Measurements from ENCODE around the gene FOXP1. TPM values are rescaled to one million over a fixed set of nuclear protein-coding genes. Genes with fewer than 3 reads are reported as not detected.

FOXP1 gene
- total and polyA plus RNA-seq, 8 donors, result 13.4 to 74.1 (median 44.1) TPM

DNA sequence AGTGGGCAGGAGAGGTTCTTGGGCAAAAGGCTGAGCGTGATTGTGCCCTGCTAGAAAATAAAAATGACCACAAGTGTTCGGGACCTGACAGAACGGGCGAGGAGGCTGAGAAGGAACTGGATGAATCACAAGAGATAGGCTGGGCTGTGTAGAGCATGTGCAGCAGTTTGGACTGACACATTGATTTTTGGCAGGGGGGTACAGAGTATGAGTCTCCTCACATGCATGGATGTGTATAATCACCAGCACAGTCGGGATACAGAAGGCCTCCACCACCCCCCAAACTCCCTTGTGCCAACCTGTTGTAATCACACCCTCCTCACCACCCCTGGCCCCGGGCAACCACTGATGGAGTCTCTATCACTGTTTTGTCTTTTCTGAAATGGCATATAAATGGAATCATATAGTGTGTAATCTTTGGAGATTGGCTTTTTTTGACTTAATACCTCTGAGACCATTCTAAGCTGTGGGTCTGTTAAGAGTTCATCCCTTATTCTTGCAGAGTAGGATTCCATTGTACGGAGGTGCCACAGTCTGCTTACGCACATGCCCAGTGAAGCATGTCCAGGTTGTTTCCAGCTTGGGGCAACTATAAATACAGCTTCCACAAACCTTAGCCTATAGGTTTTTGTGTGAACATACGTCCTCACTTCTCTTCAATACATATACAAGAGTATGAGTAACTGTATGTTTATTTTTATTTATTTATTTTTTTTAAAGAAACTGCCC lies 438.8 kb downstream of the FOXP1 start:
- DNase-seq, result no peak
- H3K27ac ChIP-seq, result no peak overlapping the region
- TF ChIP-seq, protein P1, sequence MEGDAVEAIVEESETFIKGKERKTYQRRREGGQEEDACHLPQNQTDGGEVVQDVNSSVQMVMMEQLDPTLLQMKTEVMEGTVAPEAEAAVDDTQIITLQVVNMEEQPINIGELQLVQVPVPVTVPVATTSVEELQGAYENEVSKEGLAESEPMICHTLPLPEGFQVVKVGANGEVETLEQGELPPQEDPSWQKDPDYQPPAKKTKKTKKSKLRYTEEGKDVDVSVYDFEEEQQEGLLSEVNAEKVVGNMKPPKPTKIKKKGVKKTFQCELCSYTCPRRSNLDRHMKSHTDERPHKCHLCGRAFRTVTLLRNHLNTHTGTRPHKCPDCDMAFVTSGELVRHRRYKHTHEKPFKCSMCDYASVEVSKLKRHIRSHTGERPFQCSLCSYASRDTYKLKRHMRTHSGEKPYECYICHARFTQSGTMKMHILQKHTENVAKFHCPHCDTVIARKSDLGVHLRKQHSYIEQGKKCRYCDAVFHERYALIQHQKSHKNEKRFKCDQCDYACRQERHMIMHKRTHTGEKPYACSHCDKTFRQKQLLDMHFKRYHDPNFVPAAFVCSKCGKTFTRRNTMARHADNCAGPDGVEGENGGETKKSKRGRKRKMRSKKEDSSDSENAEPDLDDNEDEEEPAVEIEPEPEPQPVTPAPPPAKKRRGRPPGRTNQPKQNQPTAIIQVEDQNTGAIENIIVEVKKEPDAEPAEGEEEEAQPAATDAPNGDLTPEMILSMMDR (IDR thresholded peaks at IDR 0.05), result no peak
- peaks cover 0 to 8% (median 3%) of the 10 kb centered on the region in 3 donors for H3K4me1 ChIP-seq
- H3K27me3 ChIP-seq, result no peaks in the 10 kb centered on the region
- ATAC-seq, result no peak
- no peak for FAIRE-seq
- H3K9me3 ChIP-seq, result no peaks in the 10 kb centered on the region
- 86 to 92% methylated on average over 9 of the region's 9 CpGs for WGBS, 2 donors
- no peaks in the 10 kb centered on the region for H3K36me3 ChIP-seq
- H3K4me3 ChIP-seq, result no peak overlapping the region
- intact Hi-C loops (cut with DNase I), result no loop called here

DNA sequence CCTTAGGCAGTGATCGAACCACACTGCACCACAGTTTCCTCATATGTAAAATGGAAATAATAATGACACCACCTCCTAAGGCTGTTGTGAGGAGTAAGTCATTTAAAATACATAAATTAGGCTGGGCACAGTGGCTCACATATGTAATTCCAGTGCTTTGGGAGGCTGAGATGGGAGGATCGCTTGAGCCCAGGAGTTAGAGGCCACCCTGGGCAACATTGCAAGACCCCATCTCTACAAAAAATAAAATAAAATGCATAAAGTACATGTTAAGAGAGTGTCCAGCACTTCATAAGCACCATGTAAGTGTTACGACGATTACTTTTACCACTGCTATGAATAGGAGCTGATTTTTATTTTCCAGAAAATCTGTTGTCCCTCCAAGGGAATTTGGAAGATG lies 440.0 kb downstream of the FOXP1 start:
- TF ChIP-seq, protein P1 (IDR thresholded peaks at IDR 0.05), result no peak
- no peak overlapping the region for H3K4me3 ChIP-seq
- ATAC-seq, result no peak
- H3K9me3 ChIP-seq, result no peaks in the 10 kb centered on the region
- no peak for DNase-seq
- intact Hi-C loops (cut with DNase I), result no loop called here
- WGBS, 2 donors, result 96 to 99% methylated on average over 4 of the region's 4 CpGs
- FAIRE-seq, result no peak
- no peaks in the 10 kb centered on the region for H3K36me3 ChIP-seq
- peaks cover 0 to 8% (median 3%) of the 10 kb centered on the region in 3 donors for H3K4me1 ChIP-seq
- no peaks in the 10 kb centered on the region for H3K27me3 ChIP-seq
- no peak overlapping the region for H3K27ac ChIP-seq

DNA sequence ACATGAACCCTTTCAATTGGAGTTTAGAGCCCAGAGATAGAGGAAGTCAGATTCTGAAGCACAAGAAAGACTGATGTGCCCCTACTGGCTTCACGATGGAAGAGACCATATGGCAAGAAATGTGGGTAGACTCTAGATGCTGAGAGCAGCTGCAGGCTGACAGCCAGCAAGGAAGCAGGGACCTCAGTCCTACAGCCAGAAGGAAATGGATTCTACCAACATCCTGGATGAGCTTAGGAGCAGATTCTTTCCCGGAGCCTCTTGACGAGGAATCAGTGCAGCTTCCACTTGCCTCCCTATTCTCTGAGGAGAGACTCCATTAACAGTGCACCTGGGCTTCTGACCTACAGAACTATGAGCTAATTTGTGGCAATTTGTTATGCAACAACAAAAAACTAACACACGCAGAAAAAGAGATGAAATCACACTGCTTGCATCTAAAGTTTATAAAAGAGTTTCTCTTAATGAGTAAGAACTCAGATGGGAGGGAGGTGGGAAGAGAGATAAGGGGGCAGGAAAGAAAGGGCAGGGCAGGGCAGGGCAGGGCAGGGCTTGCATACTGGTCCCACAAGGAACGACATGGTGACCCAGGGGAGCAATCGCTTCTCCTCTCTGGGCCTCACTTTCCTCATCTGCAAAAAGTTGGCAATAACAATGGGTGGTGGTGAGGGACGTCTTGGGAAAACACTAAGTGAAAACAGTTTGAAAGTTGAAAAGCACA lies 440.9 kb downstream of the FOXP1 start:
- H3K27me3 ChIP-seq, result no peaks in the 10 kb centered on the region
- H3K4me1 ChIP-seq, result peaks cover 0 to 8% (median 3%) of the 10 kb centered on the region in 3 donors
- 83 to 85% methylated on average over 7 of the region's 7 CpGs for WGBS, 2 donors
- FAIRE-seq, result no peak
- TF ChIP-seq, protein P1 (IDR thresholded peaks at IDR 0.05), result no peak
- ATAC-seq, result peak in 3 of 4 donors; percentile 5 to 12 (median 9)
- H3K36me3 ChIP-seq, result no peaks in the 10 kb centered on the region
- intact Hi-C loops (cut with DNase I), result no loop called here
- peak overlapping the region in 1 of 4 donors; percentile 83 for H3K27ac ChIP-seq
- DNase-seq, result no peak
- H3K9me3 ChIP-seq, result no peaks in the 10 kb centered on the region
- H3K4me3 ChIP-seq, result no peak overlapping the region

DNA sequence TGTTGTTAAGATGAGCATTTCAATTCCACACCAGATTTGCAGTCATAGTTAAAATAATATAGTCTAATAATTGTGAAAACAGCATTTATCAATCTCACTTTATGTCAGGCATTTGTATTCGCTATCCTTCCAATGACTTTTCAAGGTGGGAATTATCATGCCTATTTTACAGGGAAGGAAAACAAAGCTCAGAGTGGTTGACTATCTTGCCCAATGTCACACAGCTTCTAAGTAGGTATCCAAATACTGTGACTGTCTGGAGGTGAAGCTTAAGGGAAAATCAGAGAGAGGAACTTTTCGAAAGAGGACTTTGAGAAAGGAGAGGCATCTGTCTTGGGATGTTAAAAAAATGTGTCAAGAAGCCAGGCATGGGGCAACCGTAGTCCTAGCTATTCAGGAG lies 443.1 kb downstream of the FOXP1 start:
- H3K27ac ChIP-seq, result peak overlapping the region in 1 of 4 donors; percentile 83
- peaks cover 16 to 25% (median 18%) of the 10 kb centered on the region in 3 donors for H3K4me1 ChIP-seq
- WGBS, 2 donors, result 97 to 99% methylated on average over 3 of the region's 3 CpGs

More for the DNA sequence above, 443.1 kb downstream of the FOXP1 start:
- Histone ChIP-seq H3K27me3 (no peaks in the 10 kb centered on the region), H3K9me3 (no peaks in the 10 kb centered on the region), H3K4me3 (no peak overlapping the region), H3K36me3 (no peaks in the 10 kb centered on the region)
- DNase-seq (no peak), FAIRE-seq (no peak), ATAC-seq (no peak)
- intact Hi-C loops (cut with DNase I), result no loop called here
- TF ChIP-seq, protein P1 (IDR thresholded peaks at IDR 0.05), result no peak
